H1 (cell line): ENCODE results near the gene GPR15LG. TPM values are rescaled to one million over a fixed set of nuclear protein-coding genes. Genes with fewer than 3 reads are reported as not detected.

Experiments used
- CTCF ChIA-PET: fragments of 300-600 bp; sonication (Branson Sonifier 250); formaldehyde crosslinking; loops from one replicate; lab custom pipeline; 2021; ENCODE audit not compliant: partially characterized antibody; lab: Charles Lee
- POLR2A ChIA-PET: fragments of 300-600 bp; sonication (Branson Sonifier 250); formaldehyde crosslinking; loops from one replicate; lab custom pipeline; 2021; ENCODE audit warnings: inconsistent platforms; ENCODE audit not compliant: partially characterized antibody; lab: Charles Lee
- DNase-seq, 2 experiments: peaks; one replicate each; pipeline versions ENCODE4 v3.0.0 to v3.0.0-alpha.2; 2010 to 2022; ENCODE audit warnings: low spot score in 2 of 2, low read depth in 1 of 2, mixed read lengths in 1 of 2
- FAIRE-seq: peaks from 2 replicates; lab custom pipeline; 2011; peaks lifted over from hg19 to GRCh38; lab: Jason Lieb, UNC
- H2AFZ ChIP-seq: 2 replicates; pipeline ENCODE4 v1.8.1; 2012; ENCODE audit warnings: low read length, inconsistent platforms
- H2AK5ac ChIP-seq: 2 replicates; pipeline ENCODE4 v1.6.1; 2013; ENCODE audit warnings: low read depth, low read length
- H2BK120ac ChIP-seq: replicated peaks from 2 replicates; pipeline ENCODE3; 2013; ENCODE audit warnings: low read depth, low read length, inconsistent platforms
- H2BK12ac ChIP-seq: 2 replicates; pipeline ENCODE4 v1.6.1; 2013; ENCODE audit warnings: low read depth, low read length
- H2BK15ac ChIP-seq: 2 replicates; pipeline ENCODE4 v1.6.1; 2013; ENCODE audit warnings: low read length
- H2BK20ac ChIP-seq: 2 replicates; pipeline ENCODE4 v1.6.1; 2013; ENCODE audit warnings: low read length
- H2BK5ac ChIP-seq: 2 replicates; pipeline ENCODE4 v1.6.1; 2013; ENCODE audit warnings: low read depth, low read length
- H3K14ac ChIP-seq: 2 replicates; pipeline ENCODE4 v1.6.1; 2013; ENCODE audit warnings: inconsistent platforms; ENCODE audit not compliant: insufficient read length
- H3K18ac ChIP-seq: 2 replicates; pipeline ENCODE4 v1.6.1; 2013; ENCODE audit warnings: low read length; ENCODE audit errors: extremely low read depth
- H3K23ac ChIP-seq: 2 replicates; pipeline ENCODE4 v1.6.1; 2013; ENCODE audit warnings: inconsistent platforms; ENCODE audit not compliant: insufficient read length
- H3K23me2 ChIP-seq: 2 replicates; pipeline ENCODE4 v1.6.1; 2013; ENCODE audit warnings: low read depth, low read length
- H3K27ac ChIP-seq: 2 replicates; pipeline ENCODE4 v1.6.1; 2011; ENCODE audit warnings: low read depth, low read length, inconsistent platforms
- H3K27me3 ChIP-seq, 4 experiments: replicated peaks in 1 of 4; 1 replicate in 1 of 4; 2 replicates in 3 of 4; pipeline versions ENCODE4 v1.6.1 to v1.8.1; 2011 to 2013; ENCODE audit warnings: low read length in 3 of 4, mild to moderate bottlenecking in 3 of 4, inconsistent platforms in 2 of 4, mixed read lengths in 2 of 4, moderate library complexity in 1 of 4; ENCODE audit not compliant: control insufficient read depth in 3 of 4, insufficient read depth in 3 of 4; ENCODE audit errors: extremely low read depth in 1 of 4
- H3K36me3 ChIP-seq, 4 experiments: 2 replicates each; pipeline versions ENCODE4 v1.6.1 to v1.8.1; 2011 to 2013; ENCODE audit warnings: mild to moderate bottlenecking in 4 of 4, low read length in 3 of 4, moderate library complexity in 2 of 4, control low read depth in 1 of 4, inconsistent platforms in 1 of 4; ENCODE audit not compliant: insufficient read depth in 4 of 4, control insufficient read depth in 2 of 4
- H3K4ac ChIP-seq: replicated peaks from 2 replicates; pipeline ENCODE3; 2013; ENCODE audit warnings: low read length, low read depth, mixed read lengths, inconsistent platforms; ENCODE audit not compliant: insufficient read length
- H3K4me1 ChIP-seq, 4 experiments: replicated peaks in 1 of 4; 1 replicate in 1 of 4; 2 replicates in 3 of 4; pipeline versions ENCODE4 v1.6.1 to v1.8.1; 2011 to 2013; ENCODE audit warnings: low read length in 3 of 4, inconsistent platforms in 2 of 4, mixed read lengths in 1 of 4; ENCODE audit not compliant: insufficient read depth in 4 of 4, control insufficient read depth in 3 of 4
- H3K4me2 ChIP-seq, 2 experiments: 2 replicates each; pipeline versions ENCODE4 v1.6.1 to v1.8.1; 2011 to 2013; ENCODE audit warnings: low read depth in 2 of 2, low read length in 2 of 2, control low read depth in 1 of 2, inconsistent platforms in 1 of 2, mild to moderate bottlenecking in 1 of 2; ENCODE audit not compliant: insufficient read depth in 1 of 2
- H3K4me3 ChIP-seq, 4 experiments: fragments of 200-600, 300-600 bp in 1 of 4; sonication (generic), shearing (Covaris generic), sonication (Bioruptor Twin) in 1 of 4; 2 replicates each; pipeline versions ENCODE4 v1.5.1 to v1.8.1; 2011 to 2016; ENCODE audit warnings: low read length in 4 of 4, low read depth in 3 of 4, control low read depth in 2 of 4, inconsistent platforms in 2 of 4, mild to moderate bottlenecking in 2 of 4, mixed read lengths in 1 of 4, moderate library complexity in 1 of 4; ENCODE audit not compliant: insufficient read depth in 2 of 4; ENCODE audit errors: extremely low read depth in 1 of 4
- H3K56ac ChIP-seq: replicated peaks from 2 replicates; pipeline ENCODE3; 2013; ENCODE audit warnings: low read depth, mild to moderate bottlenecking, mixed read lengths, low read length, inconsistent platforms; ENCODE audit not compliant: insufficient read length
- H3K79me1 ChIP-seq: 2 replicates; pipeline ENCODE4 v1.6.1; 2013; ENCODE audit warnings: low read depth, low read length, control low read depth
- H3K79me2 ChIP-seq, 2 experiments: 2 replicates each; pipeline versions ENCODE4 v1.6.1 to v1.8.1; 2012 to 2013; ENCODE audit warnings: low read length in 2 of 2, mild to moderate bottlenecking in 2 of 2, inconsistent platforms in 1 of 2; ENCODE audit not compliant: insufficient read depth in 2 of 2, control insufficient read depth in 1 of 2
- H3K9ac ChIP-seq, 4 experiments: replicated peaks in 1 of 4; 1 replicate in 1 of 4; 2 replicates in 3 of 4; pipeline versions ENCODE4 v1.6.1 to v1.8.1; 2011 to 2013; ENCODE audit warnings: low read depth in 3 of 4, low read length in 3 of 4, control low read depth in 2 of 4, mild to moderate bottlenecking in 2 of 4, moderate library complexity in 2 of 4, inconsistent platforms in 1 of 4; ENCODE audit errors: extremely low read depth in 1 of 4
- H3K9me3 ChIP-seq, 2 experiments: 2 replicates each; pipeline versions ENCODE4 v1.6.1 to v1.8.1; 2012 to 2013; ENCODE audit warnings: mild to moderate bottlenecking in 2 of 2, moderate library complexity in 2 of 2, control low read depth in 1 of 2, inconsistent platforms in 1 of 2, low read depth in 1 of 2, low read length in 1 of 2, mixed read lengths in 1 of 2; ENCODE audit not compliant: insufficient read depth in 2 of 2
- H4K20me1 ChIP-seq, 2 experiments: replicated peaks in 1 of 2; 2 replicates each; pipeline versions ENCODE3 to v1.8.1; 2011 to 2013; ENCODE audit warnings: inconsistent platforms in 2 of 2, low read length in 2 of 2, mild to moderate bottlenecking in 1 of 2; ENCODE audit not compliant: insufficient read depth in 2 of 2, control insufficient read depth in 1 of 2
- H4K5ac ChIP-seq: 2 replicates; pipeline ENCODE4 v1.6.1; 2013; ENCODE audit warnings: low read length, low read depth, mixed read lengths, inconsistent platforms; ENCODE audit not compliant: insufficient read length
- H4K8ac ChIP-seq: 2 replicates; pipeline ENCODE4 v1.8.0; 2013; ENCODE audit warnings: mild to moderate bottlenecking, moderate library complexity, low read length, inconsistent platforms; ENCODE audit not compliant: insufficient read depth; ENCODE audit errors: extremely low read depth
- H4K91ac ChIP-seq: replicated peaks from 2 replicates; pipeline ENCODE3; 2013; ENCODE audit warnings: low read length, mixed read lengths, inconsistent platforms; ENCODE audit not compliant: insufficient read length
- BACH1 ChIP-seq: IDR thresholded peaks from 2 replicates; pipeline ENCODE4 v1.6.1; 2012; ENCODE audit warnings: low read length, improper control_type of control experiment
- BCL11A ChIP-seq, 2 experiments: IDR thresholded peaks; one replicate each; pipeline ENCODE4 v1.6.1; 2011; ENCODE audit warnings: low read depth in 2 of 2, low read length in 2 of 2, mild to moderate bottlenecking in 2 of 2
- CREB1 ChIP-seq: IDR thresholded peaks from 2 replicates; pipeline ENCODE4 v1.6.1; 2012; ENCODE audit warnings: inconsistent platforms
- HDAC2 ChIP-seq, 2 experiments: fragments of 300-600 bp in 1 of 2; sonication (generic) in 1 of 2; IDR thresholded peaks; 2 replicates each; pipeline ENCODE4 v1.6.1; 2011 to 2012; ENCODE audit warnings: low read depth in 2 of 2, low read length in 2 of 2, mild to moderate bottlenecking in 2 of 2, moderate library complexity in 2 of 2, borderline replicate concordance in 1 of 2, inconsistent platforms in 1 of 2
- JUND ChIP-seq: IDR thresholded peaks from 2 replicates; pipeline ENCODE4 v1.6.1; 2011; ENCODE audit warnings: mild to moderate bottlenecking, improper control_type of control experiment, low read length
- KDM4A ChIP-seq: IDR thresholded peaks from one replicate; pipeline ENCODE4 v1.7.1; 2012; ENCODE audit warnings: low read depth, mild to moderate bottlenecking, moderate library complexity, low read length, inconsistent platforms; ENCODE audit not compliant: severe bottlenecking
- NRF1 ChIP-seq: IDR thresholded peaks from 2 replicates; pipeline ENCODE4 v1.6.1; 2011; ENCODE audit warnings: mild to moderate bottlenecking, low read depth, low read length, improper control_type of control experiment
- POLR2AphosphoS5 ChIP-seq: IDR thresholded peaks from 2 replicates; pipeline ENCODE4 v1.6.1; 2011; ENCODE audit warnings: low read depth, low read length
- RXRA ChIP-seq: IDR thresholded peaks from 2 replicates; pipeline ENCODE4 v1.6.1; 2011; ENCODE audit warnings: low read depth, mild to moderate bottlenecking, low read length, moderate library complexity; ENCODE audit not compliant: insufficient read depth
- SAP30 ChIP-seq: fragments of 300-600 bp; sonication (generic); IDR thresholded peaks from 2 replicates; pipeline ENCODE4 v1.7.1; 2012; ENCODE audit warnings: low read length, moderate library complexity, mild to moderate bottlenecking, inconsistent platforms; ENCODE audit not compliant: insufficient read depth, insufficient replicate concordance
- SP1 ChIP-seq: IDR thresholded peaks from 2 replicates; pipeline ENCODE4 v1.6.1; 2011; ENCODE audit warnings: low read depth, low read length
- SP4 ChIP-seq: IDR thresholded peaks from 2 replicates; pipeline ENCODE4 v1.6.1; 2012; ENCODE audit warnings: low read length, inconsistent platforms
- TBP ChIP-seq: IDR thresholded peaks from 2 replicates; pipeline ENCODE4 v1.6.1; 2011; ENCODE audit warnings: low read depth, low read length, improper control_type of control experiment
- TCF12 ChIP-seq: IDR thresholded peaks from 2 replicates; pipeline ENCODE4 v1.6.1; 2011; ENCODE audit warnings: low read depth, mild to moderate bottlenecking, low read length
- YY1 ChIP-seq: IDR thresholded peaks from 2 replicates; pipeline ENCODE4 v1.6.1; 2011; ENCODE audit warnings: low read depth, mild to moderate bottlenecking, low read length
- ZNF274 ChIP-seq: IDR thresholded peaks from 2 replicates; pipeline ENCODE4 v1.7.0; 2012; ENCODE audit warnings: low read length, borderline replicate concordance; ENCODE audit errors: extremely low read depth
- WGBS, 2 experiments: shearing (Covaris generic) in 1 of 2; methylation state at CpG; one replicate each; pipeline versions ENCODE4 v1.1.6 to v1.1.7; 2013 to 2015; ENCODE audit warnings: low lambda C conversion rate in 2 of 2, mixed read lengths in 2 of 2, inconsistent platforms in 1 of 2, low coverage in 1 of 2, missing lambda C conversion rate in 1 of 2; ENCODE audit not compliant: insufficient replicate concordance in 2 of 2, insufficient coverage in 1 of 2, insufficient read length in 1 of 2; ENCODE audit errors: extremely low coverage in 1 of 2, missing lambda C conversion rate in 1 of 2; 5-methylcytosine and 5-hydroxymethylcytosine counted together
- polyA plus RNA-seq, 7 experiments: library from polyadenylated mRNA; depleted of rRNA in 3 of 7; stranded (reverse) in 5 of 7; unstranded in 2 of 7; fragments of >200 nt in 5 of 7; fragments of 200-250 nt in 2 of 7; gene quantifications; 1 replicate in 5 of 7; 2 replicates in 1 of 7; 4 replicates in 1 of 7; pipeline versions ENCODE4 v1.2.1 to v1.2.3, GENCODE V29; 2011 to 2013; ENCODE audit warnings: missing spikeins in 2 of 7, mixed read lengths in 2 of 7
- total RNA-seq: library from RNA; stranded (reverse); fragmentation: NEBNext Ultra II Directional; extraction: Animal tissue kit (Norgen Biotek cat#: 25700); gene quantifications from 2 replicates; pipeline ENCODE4 v1.2.1, GENCODE V29; 2021

GPR15LG gene
- total and polyA plus RNA-seq, 2 of the 8 experiments (the other 6 are each of a cell fraction or from before 2014, with no cell fraction given), result not detected

DNA sequence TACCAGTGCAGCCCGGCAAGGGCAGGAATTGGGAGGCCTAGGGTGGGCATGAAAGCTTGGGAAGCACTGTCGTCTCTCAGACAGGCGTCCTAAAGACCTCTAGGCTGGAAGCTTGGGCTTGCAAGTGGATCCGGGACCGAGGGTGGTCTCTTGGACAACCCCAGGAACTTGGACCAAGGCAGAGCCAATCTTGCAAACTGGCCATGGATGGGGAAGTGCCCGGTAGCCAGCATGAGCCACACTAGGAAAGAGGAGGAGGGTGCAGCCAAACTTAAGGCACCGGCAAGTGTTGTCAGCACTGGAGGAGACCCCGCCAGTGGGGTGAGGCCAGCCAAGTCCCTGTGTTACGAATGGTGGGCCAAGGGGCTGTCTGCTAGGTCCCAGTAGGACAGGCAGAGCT is 43.2 kb downstream of the GPR15LG start:
- Histone ChIP-seq H3K4me3 (no peak overlapping the region), H3K79me1 (no peaks in the 10 kb centered on the region), H4K20me1 (no peaks in the 10 kb centered on the region), H3K27me3 (no peaks in the 10 kb centered on the region), H3K56ac (no peak overlapping the region), H3K4me1 (peaks cover 0 to 4% (median 0%) of the 10 kb centered on the region in 4 experiments; a peak in 1 of 7 replicates), H2AFZ (no peak overlapping the region), H4K5ac (no peak overlapping the region), H4K91ac (no peak overlapping the region), H2BK5ac (no peak overlapping the region), H3K14ac (no peak overlapping the region), H3K18ac (no peak overlapping the region), H2BK12ac (no peak overlapping the region), H3K36me3 (no peaks in the 10 kb centered on the region), H3K9ac (no peak overlapping the region), H3K4me2 (no peak overlapping the region), H3K9me3 (no peaks in the 10 kb centered on the region), H3K27ac (no peak overlapping the region), H3K23me2 (no peaks in the 10 kb centered on the region), H2AK5ac (no peak overlapping the region), H3K79me2 (no peaks in the 10 kb centered on the region), H4K8ac (no peak overlapping the region), H3K4ac (no peak overlapping the region), H2BK20ac (no peak overlapping the region), H2BK15ac (no peak overlapping the region), H3K23ac (no peak overlapping the region), H2BK120ac (no peak overlapping the region)
- WGBS, 2 experiments, result 90% methylated on average over 9 of the region's 9 CpGs; no CpG with 5 or more reads in 1 of the 2 experiments
- FAIRE-seq, result no peak
- POLR2A ChIA-PET, result no interaction called here
- DNase-seq, result no peak
- CTCF ChIA-PET, result interaction anchor here (0.6 to 8.8 kb wide), 14 partner anchors 9 to 77 kb away, joined by 3 to 113 read pairs (median 4); partner anchors contain the start of genes LRIT2 and RGR
- TF ChIP-seq YY1, result no peak
- TF ChIP-seq ZNF274, result no peak
- no peak for TF ChIP-seq CREB1
- TF ChIP-seq SP4, result no peak
- no peak for TF ChIP-seq NRF1
- no peak for TF ChIP-seq POLR2AphosphoS5
- TF ChIP-seq HDAC2 (IDR thresholded peaks at IDR 0.05; ENCODE audit: borderline replicate concordance in 1 of 2, low read depth in 2 of 2, low read length in 2 of 2), result no peak
- TF ChIP-seq TCF12, result no peak
- no peak for TF ChIP-seq JUND
- TF ChIP-seq KDM4A, result no peak
- no peak for TF ChIP-seq SP1
- TF ChIP-seq SAP30, result no peak
- no peak for TF ChIP-seq BACH1
- TF ChIP-seq RXRA, result no peak
- TF ChIP-seq TBP, result no peak
- no peak for TF ChIP-seq BCL11A (IDR thresholded peaks at IDR 0.05; ENCODE audit: low read depth in 2 of 2, low read length in 2 of 2)
